Forelimb muscle (tissue), 1 donor: ENCODE results near the gene MYMK. TPM values are rescaled to one million over a fixed set of nuclear protein-coding genes. Genes with fewer than 3 reads are reported as not detected.

Experiments
- DNase-seq: peaks from one replicate; pipeline ENCODE4 v3.0.0-alpha.2; 2013; ENCODE audit warnings: low read depth
- polyA plus RNA-seq: library from polyadenylated mRNA; unstranded; fragments of 120-200 nt; gene quantifications from one replicate; pipeline ENCODE4 v1.2.1, GENCODE V29; 2013; ENCODE audit not compliant: insufficient read length

MYMK gene
- polyA plus RNA-seq, 1 donor = 58.2 TPM

DNA sequence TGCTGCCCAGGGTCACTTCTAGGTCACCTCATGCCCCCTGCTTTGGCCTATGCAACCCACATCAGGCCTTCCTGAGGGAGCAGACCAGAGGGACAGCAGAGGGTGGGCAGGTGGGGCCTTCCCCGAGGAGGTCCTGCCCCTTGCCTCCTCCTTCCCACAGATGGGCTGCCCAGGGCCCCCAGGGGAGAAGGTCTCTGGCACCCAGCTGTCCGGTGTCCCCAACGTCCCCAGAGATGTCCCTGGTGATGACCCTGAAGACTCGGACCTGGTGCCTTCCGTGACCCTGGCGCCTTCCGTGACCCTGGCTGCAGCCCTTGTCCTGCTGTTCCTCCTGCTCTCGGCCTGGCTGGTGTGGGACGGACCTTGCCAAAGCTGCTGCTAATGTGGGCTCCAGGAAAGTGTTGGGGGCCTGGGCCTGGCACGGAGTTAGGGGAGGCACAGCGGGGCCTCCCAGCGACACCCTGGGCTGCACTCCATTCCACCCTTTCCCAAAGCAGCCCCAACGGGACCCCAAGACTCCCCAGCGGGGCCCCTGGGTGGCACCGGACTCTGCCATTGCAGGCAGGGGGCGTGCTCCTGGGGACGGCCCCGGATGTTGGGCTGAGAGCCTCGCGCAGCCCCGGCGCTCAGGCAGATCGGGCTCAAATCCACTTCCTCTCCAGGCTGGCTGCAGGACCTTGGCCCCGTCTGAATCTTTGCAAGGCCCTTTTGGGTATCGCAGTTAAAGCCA lies 39.1 kb downstream of the MYMK start:
- DNase-seq = no peak

DNA sequence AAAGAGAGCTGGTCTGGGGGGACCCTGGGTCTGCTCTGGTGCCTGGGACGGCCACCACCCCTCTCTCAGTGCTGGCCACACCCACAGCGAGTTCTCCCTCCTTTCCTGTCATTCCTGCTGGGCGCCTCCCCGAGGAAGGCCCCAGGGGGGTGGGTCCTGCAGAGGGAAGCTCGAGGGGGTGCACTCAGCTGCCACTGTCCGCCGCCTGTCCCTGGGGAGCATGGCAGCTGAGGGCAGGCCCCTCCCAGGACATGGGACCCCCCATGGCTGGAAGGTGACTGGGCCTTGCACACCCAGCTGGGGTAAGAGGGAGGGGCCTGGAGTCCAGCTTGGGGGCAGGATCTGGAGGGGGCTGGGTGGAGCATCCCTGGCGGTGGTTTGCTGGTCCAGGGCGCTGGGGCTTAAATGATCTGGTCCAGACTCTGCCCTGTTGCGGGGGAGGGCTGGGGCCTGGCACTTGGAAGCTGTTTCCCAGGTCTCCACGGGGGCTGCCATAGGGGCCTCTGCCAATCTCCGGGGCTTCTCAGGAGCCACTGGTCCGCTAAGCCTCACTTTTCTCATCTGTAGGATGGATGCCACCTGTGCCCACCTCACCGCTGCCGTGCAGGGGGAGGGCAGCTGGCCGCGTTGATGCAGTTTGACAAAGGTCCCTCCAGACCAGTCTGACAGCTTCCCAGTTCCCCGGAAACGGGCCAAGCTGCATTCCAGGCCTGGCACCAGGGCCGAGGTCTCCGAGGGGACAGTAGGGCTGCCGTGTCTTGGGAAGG lies 39.9 kb downstream of the MYMK start:
- DNase-seq = no peak

DNA sequence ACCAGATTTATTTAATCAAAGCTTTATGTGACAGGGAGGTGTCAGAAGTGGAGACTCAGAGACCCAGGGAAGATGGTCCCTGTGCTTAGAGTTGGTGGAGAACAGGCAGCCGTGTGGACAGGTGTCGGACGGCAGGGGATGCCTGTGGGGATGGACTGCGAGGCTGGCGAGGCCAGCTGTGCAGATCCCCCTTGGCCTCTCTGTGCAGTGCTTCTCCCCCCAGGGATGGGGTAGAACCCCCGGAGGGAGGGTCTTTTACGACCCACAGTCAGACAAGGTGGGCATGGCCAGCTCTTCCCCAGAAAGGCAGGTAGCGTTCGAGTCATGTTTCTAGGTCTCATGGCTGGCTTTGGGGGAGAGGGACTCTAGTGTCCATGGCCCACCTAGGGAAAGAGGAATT lies 41.1 kb downstream of the MYMK start:
- no peak for DNase-seq

DNA sequence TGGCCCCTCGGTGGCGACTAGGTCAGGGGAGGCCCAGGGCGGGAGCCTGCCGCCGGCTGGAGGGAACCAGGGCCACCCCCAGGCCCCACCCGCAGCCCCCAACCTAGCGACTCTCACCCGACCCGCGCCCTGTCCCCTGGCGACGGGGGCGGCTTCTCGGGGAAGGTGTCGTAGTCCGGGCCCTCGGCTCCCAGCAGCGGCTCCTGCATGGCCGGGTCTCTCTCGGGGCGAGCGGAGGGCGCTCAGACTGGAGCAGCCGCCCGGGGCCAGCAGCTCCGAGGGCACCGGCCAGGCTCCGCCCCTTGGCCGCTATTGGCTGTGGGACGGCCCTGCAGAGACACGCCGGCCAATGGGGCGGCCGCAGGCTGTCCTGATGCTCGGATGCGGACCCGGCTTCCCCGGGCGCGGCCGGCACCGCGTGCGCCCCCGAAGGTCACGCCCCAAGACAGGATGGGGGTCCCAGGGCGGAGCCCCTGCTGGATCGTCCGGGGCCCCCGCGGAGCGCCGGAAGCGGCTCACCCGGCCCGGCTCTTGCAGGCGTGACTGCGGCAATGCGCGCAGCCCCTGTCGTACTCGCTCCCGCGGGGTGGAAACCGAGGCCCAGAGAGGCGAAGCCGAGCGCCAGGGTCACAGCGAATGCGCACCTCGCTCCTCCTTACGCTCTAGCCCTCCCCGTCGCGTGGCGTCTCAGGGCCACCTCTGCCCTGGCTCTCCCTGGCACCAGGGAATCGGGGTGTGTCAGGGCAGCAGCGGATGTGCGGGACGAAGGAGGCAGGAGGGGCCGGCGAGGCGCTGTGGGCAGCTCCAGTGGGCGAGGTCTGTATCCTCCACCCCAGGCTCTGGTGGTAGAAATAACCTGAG lies 45.7 kb downstream of the MYMK start, which contains the start of gene SLC2A6:
Gene SLC2A6 (minus strand): TSS at position 249 of the 861 bp plus-strand sequence. CDS start 40 bp downstream, at position 209.
- peak; percentile 40 for DNase-seq

DNA sequence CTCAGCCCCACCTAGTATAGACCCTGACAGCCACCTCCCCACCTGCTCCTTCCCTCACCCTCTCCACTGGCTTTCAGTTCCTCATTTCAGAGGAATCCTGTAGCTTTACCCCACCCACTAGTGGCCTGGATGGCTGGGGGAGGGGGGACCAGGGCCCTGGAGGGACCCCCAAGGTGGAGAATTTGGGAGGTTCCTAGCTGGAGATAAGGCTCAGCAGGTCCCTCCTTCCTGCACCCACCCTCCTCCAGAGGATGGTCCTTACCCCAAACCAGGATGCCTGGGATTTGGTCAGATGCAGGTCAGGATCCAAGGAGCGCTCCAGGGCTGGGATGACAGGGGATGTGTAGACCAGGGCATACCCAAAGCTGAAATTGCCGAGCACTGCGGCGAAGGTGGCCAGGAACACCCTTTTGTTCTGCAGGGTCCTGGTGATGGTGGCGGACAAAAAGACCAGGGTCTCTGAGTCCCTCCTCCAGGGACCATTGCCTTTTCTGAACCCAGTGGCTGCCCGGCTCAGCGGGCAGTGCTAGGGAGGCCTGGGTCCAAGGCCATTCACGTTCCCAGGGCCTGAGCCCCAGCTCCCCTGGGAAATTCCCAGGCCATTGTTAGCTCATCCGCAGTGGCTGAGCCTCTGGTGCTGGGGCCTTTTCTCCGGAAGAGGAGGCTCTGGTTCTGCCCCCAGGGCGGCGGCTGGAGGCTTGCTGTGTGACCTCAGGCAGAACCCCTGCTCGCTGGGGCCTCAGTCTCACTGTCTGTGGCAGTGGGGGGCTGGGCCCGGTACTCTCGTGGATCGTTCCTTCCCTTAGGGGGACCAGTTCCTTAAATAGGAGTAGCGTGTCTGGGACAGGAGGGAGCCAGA lies 46.5 kb downstream of the MYMK start:
- DNase-seq = no peak

DNA sequence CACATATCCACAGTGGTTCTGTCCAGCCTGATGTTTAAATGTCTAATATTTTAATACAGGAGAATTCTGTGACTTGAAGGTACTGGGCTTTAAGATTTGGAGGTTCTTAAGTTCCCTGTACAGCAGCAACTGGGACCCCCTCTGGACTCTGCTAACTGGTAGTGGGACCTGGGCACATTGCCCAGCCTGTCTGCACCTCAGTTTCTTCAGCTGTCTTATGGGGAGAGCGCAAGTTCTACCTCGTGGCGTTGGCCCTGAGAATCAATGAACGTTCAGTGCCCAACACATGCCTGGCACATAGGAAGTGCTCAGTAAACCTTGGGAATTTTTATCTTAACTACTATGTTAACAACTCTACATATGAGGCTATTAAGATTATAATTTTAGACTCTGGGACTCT lies 47.3 kb downstream of the MYMK start:
- DNase-seq = no peak

DNA sequence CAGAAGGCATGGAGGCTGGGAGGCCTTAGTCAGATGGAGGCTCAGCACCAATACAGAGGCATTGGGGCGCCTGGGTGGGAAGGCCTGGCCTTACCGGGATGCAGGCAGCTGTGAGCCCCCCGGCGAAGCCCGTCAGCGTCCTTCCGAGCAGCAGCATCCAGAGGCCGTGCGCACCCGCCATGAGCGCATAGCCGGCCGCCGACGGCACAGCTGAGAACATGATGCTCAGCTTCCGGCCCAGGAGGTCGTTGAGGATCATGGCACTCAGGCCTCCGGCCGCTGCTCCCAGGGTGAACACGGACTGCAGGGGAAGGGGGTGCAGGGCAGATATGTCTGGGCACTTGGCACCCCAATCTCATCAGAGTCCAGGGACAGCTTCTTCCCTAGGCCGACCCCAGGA lies 47.8 kb downstream of the MYMK start:
- DNase-seq = no peak

DNA sequence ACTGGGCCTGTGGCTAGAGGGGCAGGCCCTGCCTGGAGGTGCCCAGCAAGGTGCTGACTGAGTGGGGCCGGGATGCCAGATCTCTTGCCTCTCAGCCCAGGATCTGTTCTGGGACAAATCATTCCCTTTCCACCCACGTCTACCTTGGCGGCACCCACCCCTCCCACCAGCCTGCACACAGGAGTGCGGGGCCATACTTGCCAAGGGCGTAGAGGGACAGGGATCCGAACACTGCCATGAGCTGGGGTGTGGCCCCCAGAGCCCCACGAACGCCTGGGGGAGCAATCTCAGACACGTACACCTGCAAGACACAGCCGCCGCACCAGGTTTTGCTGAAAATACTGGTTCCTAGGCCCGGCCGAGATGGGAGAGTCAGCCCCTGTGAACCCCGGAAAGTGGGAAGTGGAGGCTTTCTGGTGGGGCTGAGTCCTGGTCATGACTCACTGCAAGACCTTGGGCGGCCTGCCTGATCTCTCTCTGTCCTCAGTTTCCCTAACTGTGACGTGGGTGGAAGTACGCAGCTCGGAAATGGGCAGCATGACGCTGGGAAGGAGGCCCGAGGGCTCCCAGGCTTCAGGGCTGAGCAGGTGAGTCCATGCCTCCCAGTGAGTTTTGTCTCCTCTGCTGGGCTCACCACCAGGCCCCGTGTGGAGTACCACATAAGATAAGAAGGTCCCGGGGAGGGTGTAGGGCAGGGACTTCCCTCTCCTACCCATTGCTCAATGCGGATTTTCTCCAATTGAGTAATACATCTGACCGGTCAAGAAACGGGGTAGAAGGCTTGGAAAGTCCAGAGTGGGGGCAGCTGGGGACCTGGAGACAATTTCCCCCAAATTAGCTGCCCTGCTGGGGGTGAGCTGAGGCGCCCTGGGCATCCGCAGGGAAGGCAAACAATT lies 48.5 kb downstream of the MYMK start:
- DNase-seq = no peak

DNA sequence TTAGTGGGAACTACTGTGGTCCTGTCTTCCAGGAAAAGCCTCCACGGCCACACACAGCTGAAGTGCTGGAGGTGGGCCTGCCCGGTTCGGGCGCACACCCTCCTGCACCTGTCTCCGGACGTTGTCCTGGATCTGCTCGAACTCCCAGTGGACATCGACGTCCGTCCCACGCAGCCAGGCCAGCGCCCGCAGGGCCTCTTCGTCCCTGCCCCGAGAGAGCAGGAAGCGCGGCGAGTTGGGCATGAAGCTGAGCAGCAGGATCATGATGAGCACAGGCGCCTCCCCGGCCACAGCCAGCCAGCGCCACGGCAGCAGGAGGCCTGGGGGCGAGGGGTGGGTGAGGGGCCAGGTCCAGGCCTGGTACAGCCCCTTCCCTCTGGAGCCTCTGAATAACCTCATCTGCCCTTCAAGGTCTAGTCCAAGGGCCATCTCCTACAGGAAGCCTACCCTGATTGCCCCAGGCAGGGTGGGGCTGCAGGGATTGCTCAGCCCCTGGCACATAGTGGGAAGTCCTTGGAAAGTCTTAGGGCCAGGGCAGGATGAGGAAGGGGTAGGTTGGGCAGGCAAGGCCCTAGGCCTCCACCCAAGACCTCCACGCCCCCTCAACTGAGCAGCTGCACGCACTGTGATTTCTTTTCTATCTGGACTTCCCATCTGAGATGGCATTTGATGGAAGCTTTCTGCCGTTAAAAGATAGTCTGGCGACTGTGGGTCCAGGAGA lies 49.3 kb downstream of the MYMK start:
- DNase-seq = no peak

DNA sequence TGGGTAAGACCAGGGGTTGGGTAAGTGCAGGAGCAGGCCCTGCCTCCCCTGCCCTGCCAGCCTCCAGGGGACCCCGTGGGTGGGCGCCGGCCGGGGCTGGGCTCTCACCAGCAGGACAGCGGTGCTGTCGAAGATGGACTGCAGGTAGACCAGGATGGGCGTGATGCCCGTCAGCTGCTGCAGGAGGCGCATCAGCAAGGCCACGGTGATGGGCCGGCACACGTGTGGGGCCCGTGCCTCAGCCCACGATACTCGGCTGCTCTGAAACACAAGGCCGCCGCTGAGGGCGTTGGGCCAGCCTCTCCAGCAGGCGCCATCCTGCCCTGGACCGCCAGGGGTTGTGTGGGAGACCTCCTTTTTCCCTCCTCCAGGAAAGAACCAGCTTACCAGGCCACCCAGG lies 49.9 kb downstream of the MYMK start:
- no peak for DNase-seq

DNA sequence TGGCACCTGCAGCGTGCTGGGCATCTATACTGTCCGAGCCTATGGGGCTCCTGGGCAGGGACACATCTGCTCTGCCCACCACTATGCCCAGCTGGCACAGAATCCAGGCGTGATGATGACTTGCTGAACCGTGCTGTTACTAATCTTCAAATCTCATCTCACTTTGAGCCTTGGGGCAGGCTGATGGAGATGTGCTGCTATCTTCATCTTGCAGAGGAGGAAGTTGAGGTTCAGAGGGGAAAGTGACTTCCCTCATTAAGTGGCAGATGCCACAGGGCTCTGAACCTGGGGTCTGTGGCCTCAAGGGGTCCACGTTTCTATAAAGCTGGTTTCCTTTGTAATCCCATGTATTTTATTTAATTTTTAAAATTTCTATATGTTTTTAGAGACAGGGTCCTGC lies 50.5 kb downstream of the MYMK start:
- DNase-seq = no peak

DNA sequence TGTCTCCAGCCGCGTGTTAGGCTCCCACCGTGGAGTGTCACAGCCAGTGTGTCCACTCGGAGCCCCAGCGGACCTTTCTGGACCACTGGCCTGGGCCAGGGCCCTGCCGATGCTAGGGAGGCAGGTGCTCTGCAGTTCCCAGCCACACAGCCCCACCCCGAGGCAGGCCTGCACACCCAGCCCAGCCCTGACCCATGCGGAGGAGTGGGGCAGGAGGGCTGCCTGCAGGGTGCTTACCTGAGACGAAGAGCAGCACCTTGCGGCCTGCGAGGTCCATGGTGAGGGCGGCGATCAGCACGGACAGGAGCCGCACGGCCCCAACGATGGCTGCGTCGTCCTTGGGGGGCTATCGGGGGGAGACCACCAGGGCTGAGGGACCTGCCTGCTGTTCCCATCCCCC lies 51.0 kb downstream of the MYMK start:
- no peak for DNase-seq

DNA sequence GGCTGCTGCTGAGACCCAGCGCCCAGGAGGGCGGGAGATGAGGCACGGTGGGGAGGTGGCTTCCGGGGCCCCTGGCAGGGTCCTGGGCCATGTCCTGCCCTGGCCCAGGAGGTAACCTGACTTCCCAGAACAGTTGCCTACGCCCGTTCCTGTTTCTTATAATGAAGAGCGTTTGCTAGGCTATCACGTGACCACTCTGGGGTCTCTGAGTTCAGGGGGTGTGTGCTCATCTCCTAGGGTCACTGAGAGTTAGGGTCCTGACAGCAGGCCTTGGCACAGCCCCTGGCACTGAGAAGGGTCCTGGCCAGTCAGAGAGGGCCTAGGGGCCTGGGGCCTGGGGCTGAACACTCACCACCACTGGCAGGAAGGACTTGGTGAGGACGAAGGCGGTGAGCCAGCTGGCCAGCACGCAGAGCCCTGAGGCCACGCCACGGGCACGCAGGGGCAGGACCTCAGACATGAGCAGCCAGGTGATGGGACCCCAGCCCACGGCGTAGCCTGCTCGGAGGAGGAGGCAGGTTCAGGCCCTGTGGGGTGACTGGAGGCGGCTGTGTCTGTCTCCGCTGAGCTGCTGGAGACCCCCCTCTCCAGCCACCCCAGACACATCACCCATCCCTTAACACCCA lies 51.9 kb downstream of the MYMK start:
- DNase-seq = no peak

DNA sequence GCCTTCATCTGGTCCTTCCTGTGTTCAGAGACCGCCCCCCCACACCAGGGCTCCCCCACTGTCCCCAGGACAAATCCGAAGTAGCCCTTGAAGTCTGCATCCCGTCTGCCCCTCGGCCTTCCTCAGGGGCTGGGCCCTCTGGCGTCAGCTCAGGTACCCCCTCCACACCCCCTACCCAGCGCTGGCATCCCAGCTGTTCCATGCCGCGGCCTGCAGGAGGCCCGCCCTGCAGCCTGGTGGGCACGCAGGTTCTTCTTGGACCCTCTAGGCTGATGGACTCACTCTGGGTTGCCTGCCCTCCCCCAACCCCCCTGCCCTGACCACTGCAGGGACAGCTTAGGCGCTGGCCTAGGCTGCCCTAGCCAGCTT lies 52.5 kb downstream of the MYMK start:
- DNase-seq = no peak

DNA sequence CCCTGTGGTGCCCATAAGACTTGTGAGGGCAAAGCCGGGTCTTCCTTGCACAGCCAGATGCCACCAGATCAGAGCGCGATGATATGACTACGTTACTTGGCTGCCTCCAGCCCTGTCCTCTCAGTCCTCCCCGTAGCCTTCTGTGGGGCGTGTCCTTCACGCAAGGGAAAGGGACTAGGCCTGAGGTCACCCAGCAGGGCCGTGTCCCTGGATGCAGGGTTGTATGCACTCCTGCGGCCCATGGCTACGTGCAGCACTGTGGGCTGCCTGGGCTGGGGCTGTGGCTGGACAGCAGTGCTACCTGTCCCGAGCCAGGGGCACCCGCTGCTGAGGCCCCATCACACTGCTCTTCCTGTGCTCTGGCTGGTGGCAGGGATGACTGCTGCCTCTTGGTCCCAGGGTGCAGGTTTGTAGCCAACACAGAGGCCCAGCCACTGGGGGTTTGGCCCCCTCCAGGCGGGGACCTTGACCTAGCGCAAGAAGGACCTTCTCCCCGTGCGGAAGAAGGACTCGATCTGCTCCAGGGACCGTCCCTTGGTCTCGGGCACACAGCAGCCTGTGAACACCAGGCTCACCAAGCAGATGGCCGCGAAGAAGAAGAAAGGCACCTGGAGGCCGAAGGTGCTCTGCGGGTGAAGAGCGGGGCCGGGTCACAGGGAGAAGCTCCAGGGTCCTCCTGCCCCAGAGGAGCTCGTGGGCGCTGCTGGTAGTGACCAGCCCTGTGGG lies 53.0 kb downstream of the MYMK start:
- DNase-seq = no peak

DNA sequence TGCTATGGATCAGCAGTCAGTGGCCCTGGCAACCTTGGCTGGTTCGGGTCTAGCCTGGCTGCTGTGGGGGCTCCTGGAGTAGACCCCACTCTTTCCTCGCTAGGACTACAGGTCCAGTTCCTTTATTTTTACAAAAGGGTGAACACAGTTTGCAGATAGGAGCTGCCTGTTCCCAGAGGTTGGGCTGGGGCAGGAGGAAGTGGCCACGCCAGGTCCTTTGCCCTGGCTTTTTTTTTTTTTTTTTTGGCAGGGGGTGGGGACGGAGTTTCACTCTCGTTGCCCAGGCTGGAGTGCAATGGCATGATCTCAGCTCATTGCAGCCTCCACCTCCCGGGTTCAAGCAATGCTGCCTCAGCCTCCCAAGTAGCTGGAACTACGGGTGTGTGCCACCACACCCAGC lies 53.8 kb downstream of the MYMK start:
- no peak for DNase-seq

DNA sequence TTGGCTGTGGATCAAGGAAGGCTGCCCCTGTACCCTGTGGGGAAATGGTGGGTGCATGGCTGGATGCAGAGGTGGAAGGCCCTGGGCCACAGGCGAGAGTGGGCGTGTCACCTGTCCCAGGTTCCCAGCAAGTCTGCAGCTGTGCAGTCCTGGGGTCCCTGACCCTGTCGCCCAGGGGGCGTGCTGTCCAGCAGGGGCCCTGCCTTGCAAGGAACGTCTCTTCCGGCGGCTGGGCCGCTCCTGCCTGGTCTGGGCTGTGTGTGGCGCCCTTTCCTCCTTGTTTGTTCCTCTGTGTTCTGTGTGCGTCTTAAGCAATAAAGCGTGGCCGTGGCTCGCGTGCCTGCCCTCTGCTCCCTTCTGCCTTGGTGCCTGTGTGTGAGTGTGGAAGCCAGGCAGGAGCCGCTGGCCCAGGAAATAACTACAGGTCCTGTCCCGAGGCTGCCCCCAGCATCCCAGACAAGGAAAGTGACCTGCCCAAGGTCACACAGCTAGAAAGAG lies 54.3 kb downstream of the MYMK start:
- no peak for DNase-seq

DNA sequence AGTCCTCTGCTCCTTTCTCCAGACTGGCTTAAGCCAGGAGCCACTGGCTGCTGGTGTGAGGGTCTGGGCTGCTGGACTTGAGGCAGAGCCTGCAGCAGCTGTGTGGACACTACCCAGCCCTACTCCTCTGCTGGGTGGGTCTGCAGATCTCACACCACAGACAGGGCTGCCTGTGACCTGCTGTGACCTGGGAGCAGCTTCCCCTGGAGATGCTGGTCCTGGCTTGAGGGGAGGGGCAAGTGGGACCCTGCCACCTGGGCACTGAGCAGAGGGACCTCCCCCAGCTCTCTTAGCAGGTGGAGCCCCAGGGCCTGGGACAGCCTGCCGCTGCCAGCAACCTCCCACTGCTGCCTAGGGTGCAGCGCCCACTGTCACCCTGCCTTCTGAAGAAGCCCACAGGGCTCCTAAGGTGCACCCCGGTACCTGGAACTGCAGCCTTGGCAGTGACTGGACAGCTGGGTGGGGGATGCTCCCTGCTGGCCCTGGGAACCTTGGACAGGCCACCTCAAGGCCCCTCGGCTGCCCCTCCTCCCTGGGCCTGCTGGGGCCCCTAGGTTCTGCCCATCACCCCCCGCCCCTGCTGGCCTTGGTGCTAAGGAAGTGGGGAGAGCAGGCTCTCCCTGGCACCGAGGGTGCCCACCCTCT lies 55.9 kb downstream of the MYMK start:
- DNase-seq = no peak
